Cardiac septum (tissue), 1 donor: ENCODE data around the gene SENP6. TPM values are rescaled to one million over a fixed set of nuclear protein-coding genes. Genes with fewer than 3 reads are reported as not detected.

ENCODE experiments used
- total RNA-seq: library from RNA; stranded (reverse); fragmentation: NEBNext Ultra II Directional; extraction: Animal tissue kit (Norgen Biotek cat#: 25700); gene quantifications from one replicate; pipeline ENCODE4 v1.2.1, GENCODE V29; 2021
- donor health status: DM: no; HTN: no; CAD: no.

SENP6 gene
- total RNA-seq, 1 donor from 2014 or later, result 68.0 TPM

Other genes starting within 250 kb of the SENP6 start
- 183 TPM for gene FILIP1, start 108.1 kb upstream of the SENP6 start, total RNA-seq
- gene MYO6, start 147.4 kb downstream of the SENP6 start, total RNA-seq, result 7.0 TPM